GM19468 (cell line): ENCODE measurements around the gene CDH4.

Experiments used
- ATAC-seq: cut with Tn5 transposase; IDR thresholded peaks from one replicate; pipeline ENCODE4 v1.9.1; 2021; ENCODE audit warnings: mild to moderate bottlenecking, moderate library complexity, moderate number of reproducible peaks; ENCODE audit not compliant: unreplicated experiment; ENCODE audit errors: extremely low read depth

CDH4 gene

DNA sequence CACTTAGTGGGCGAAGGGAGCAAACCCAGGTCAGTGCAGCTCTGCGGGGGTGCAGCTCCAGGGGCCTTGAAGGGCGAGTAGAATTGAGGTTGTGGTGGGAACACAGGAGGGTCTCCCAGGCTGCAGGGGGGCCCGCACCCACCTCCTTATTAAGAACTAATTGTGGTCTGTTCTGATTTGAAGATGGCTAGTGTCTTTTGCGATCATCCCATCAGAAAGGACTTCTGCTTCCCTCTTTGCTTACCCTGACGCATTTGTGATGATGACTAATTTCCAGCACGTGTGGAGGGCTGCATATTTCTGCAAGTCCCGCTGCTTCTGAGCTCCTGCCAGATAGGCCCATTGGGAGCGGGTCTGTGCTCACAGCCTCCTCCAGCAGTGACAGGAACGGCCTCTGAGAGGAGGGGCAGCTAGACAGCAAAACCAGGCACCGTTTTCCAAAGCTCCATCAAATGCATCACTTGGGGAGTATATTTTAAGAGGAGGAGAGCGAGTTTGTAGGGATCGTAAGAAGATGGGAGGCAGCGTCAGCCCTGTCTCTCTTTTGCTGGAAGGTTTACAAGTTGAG is 268.9 kb downstream of the CDH4 start:
- no peak for ATAC-seq

DNA sequence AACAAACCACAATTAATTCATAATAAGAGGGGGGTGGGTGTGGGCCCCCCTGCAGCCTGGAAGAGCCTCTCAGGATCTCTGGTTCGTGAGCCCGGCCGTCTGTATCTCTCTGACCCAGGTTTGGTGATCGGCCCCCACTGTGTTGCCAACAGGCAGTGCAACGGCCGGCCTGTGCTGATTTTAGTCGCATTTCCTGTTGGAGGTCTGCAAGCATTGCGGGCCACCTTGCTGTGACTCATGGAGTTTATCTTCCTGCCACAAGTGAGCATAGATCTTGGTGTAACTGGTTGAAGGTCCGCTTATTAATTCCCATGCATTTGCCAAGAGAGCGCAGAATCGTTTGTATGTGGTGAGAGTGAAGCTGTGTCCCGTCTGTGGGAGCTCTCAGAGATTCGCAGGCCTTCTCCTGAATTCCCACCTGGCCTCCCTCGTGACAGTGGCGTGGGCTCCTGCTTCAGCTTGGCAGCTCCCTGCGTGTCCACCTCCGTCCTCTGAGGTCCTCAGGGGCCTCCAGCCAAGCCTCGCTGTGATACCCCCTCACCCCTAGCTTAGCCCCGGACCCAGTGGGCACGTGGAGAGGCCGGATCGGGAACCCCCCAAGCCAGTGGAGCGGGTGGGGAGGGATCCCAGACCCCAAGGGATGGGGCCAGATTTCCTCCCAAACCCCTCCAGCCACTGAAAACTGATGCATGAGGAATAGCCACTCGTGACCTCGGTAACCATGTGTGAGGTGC is 269.8 kb downstream of the CDH4 start:
- no peak for ATAC-seq

DNA sequence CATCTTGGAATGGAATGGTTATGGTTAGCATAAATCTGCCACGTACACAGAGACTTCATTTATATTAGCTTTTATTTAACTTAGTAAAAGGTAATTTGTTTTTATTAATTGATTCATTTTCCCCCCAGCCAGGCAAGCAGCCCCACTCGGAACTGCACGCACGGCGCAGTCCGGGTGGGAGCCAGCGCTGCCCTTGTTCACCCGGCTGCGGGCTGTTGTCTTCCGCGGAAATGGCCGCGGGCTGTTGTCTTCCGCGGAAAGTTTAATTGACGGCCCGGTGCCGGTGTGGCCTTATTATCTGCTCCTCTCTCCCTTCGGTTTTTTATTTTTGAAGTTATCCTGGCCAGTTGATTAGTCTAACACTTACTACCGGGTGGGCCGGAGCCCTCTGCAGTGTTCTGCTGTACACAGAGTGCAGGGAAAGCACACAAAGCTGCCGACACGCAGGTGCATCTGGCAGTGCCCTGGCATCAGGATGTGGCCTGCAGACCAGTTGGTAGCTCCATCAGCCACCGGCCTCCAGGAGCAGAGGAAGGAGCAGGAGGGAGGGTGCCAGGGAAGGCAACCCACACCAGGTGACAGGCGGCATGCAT is 270.5 kb downstream of the CDH4 start:
- no peak for ATAC-seq

DNA sequence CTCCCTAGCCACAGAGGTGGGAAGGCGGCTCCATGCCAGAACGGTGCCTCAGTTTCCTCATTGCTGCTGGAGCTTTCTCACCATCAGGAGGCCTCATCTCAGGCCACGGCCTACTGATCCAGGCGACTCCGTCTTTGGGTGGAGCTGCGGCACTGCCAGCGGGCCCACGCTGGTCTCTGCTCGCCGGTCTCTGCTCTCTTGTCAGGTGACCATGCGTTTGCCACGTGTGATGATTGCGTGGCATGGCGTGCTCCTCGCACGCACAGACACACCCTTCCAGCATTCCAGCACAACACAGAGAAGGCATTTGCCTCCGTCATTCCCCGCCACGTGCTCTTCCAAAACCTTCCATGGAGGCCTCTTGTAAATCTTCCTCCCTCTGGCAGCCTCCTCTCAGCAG is 271.1 kb downstream of the CDH4 start:
- ATAC-seq = no peak

DNA sequence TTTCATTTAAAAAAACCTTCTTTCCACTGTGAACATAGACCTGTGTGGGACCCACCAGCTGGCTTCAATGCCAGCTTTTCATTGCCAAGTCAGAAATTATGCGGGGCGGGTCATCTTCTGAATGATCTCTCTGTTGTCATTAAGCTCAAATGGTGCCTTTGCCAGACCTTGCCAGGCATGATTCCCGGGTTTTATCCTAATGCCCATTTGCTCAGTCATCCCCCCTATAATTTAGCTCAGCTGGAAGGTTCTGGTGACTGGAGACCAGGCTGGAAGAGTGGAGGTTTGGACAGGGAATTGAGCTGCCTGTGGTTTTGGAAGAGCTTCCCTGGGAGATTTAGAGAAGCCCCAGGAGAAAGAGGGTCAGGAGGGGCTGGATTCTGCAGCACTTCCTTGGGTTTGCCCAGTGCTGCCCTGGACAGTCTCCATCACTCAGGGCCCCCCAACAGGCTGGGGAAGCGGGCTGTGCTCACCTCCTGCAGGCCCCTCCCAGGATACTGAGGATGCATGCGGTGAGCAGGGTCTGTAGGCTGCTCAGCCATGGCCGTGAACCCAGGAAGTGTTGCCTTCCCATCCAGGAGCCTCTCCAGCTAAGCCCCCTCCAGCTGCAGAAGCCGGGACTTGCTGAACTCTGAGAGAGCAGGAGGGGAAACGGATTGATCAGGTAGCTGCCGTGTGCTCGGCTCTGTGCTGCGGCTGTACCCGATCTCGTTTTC is 273.0 kb downstream of the CDH4 start:
- ATAC-seq = no peak

DNA sequence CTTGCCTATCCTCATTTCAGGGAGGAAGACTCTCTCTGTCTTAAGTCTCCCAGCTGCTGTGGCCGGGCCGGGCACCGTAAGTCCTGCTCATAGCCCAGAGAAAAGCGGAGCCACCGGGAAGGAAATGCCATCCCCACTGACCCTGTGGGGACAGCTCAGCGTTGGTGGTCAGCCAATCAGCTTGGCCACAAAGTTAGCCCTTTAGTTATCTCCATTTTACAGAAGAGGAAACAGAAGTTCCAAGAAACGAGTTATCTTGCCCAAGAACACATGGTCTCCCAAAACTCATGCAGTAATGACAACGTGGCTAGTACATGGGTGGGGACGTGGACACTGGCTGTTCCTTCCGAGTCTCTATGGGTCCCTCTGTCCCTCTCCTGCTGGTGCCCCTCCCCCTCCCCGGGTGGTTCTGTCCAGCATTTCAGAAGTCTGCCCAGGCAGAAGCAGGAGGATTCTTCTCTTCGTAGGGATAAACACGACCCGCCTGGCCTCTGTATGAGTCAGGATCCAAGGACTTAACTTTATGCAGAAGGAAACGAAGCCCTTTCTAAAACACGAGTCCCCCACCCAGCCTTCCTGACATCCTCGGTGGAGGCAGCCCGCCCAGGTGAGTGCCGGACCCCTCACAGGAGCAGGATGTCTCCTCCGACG is 273.8 kb downstream of the CDH4 start:
- ATAC-seq = no peak

DNA sequence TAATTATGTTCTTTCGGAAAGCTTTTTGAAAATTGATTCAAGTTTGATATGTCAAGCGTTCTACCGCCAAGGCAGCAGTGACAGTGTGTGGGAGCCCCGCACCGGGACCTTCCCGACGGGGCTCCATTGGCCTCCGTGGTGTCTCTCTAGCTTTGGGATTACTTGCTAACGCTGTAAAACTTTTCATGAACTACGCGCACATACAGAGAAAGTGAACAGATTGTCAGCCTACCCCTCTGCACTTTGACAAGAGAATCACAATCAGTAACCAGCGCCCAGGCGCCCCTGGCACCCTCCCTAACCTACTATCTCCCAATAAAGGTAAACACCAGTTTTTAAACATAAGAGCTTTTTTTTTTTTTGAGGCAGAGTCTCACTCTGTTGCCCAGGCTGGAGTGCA is 274.8 kb downstream of the CDH4 start:
- no peak for ATAC-seq

DNA sequence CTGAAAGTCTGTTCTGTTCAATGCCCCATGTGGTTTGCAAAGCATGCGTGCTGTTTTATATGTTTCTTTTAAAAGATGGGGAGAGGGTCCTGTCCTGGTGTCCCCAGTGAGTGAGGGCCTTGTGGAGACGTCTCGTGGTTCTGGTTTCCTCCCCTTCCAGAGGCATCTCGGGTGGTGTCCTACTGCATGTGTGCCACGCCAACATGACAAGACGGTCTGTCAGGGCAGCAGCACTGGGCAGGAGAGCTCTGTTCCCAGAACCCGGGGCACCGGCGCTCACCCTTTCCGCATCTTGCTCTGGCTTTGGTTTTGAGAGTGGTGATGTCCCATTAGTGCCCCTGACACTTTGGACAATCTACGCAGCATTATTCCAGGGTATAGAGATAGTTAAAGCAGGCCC is 275.6 kb downstream of the CDH4 start:
- ATAC-seq = no peak

DNA sequence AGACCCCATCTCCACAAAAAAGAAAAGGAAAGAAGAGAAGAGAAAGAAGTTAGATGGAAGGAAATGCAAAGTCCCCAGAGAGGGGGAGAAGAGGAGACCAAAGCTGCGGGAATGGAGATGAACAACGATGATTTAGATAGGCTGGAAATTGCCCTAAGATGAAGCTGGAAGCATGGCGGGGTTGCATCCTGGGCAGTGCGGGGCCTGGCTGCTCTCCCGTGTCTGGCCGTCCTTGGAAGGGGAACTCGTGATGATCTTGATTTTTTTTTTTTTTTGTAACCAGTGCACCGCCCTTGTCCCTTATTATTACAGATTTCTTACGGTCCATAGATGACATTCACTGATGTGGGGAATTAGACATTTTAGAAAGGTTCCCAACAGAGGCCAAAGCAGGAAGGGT is 276.5 kb downstream of the CDH4 start:
- ATAC-seq = no peak

DNA sequence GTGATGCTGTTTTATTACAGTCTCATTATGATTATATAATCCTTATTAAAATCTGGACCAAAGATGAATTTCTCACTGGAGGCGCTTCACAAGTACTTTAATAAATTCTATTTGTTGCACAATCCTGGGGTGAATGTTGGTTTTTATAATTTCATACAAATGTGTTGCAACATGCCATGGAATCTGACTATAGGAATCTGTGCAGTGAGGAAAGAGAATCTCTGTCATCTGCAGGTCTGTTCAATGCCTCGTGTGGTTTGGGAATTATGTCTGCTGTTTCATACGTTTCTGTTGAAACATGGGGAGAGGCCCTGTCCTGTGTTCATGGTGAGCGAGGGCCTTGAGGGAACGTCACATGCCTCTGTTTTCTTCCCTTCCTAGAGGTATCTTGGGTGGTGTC is 277.3 kb downstream of the CDH4 start:
- no peak for ATAC-seq

DNA sequence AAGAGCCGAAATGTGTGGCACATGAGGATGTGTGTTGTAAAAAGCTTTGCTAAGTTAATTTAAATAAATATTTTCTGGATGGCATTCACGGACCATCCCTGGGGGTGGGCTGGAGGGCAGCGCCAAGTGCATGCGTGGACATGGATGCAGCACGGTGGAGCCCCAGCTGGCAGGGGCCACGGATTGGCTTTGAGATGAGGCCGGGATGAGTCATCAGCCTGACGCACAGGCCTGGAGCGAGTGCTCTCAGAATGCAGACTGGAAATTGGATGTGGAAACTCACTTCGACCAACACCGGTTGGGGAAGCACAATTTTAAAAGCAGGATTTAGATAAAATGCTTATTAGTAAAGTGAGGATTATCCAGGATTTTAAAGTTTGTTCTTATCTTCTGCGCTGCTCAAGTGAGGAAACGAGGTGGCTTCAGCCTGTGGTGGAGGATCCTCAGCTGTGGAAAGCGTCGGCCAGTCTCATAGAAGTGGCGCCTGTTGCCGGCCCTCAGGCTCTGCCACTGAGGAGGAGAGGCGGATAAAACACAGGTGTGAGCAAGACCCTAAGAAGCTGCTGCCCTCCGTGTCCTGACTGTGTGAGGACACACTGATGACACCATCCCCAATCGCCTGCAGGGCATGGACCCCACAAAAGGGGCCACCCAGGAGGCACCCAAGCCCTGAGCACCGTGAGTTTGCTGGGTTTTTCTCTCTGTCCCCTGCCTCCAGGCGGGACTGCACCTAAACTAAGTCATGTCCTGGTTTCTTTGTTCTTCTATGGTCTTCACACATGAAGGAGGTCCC is 279.7 kb downstream of the CDH4 start:
- ATAC-seq = no peak

DNA sequence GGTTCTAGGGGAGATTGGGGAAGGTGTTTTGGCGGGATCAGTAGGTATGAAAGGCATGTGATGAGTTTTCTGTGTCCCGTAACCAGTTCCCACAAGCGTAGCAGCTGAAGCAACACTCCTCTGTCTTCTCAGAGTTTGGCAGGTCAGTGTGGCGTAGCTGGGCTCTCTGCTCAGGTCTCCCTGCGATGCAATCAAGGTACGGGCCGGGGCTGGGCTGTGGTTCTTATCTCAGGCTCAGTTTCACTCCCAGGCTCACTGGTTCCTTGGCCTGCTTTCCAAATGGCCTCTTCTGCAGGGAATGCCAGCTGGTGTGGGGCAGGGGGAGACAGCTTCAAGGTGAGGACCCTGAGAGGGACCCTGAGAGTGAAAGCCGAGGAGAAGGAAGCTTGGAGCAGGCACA is 280.7 kb downstream of the CDH4 start:
- no peak for ATAC-seq

DNA sequence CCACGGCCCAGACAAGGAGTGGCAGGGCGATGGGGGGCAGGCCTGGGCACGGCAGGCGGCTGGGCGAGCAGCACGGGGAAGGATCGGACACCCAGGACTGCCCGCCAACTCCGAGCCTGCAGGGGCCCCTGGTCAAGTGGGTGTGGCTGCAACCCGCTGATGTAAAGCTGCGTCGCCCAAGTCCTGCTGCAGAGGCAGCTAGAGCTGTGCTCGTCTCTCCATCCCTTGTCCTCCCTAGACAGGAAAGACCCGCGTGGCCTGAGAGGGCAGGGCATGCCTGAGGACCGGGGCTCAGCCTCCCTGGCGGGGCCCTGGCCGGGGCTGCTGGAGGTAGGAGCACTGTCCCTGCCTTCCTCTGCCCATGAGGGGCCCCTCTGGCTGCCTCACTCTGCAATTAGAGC is 281.2 kb downstream of the CDH4 start:
- no peak for ATAC-seq

DNA sequence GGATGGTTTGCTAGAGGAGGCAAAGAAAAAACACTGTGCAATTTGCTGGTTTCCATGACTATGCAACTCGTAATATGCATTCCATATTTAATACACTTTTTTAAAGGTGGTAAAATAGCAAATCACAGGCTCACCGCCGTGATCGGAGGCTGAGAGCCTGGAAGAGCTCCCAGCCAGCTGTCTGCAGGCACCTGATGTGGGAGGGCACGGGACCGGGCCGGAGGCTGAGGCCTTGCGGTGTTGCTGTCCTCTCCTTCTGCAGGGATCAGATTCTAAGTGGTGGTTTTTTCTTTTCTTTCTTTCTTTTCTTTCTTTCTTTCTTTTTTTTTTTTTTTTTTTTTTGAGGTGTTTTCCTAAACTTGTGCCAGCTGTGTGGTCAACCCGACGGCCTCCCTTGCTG is 282.3 kb downstream of the CDH4 start:
- ATAC-seq = no peak

DNA sequence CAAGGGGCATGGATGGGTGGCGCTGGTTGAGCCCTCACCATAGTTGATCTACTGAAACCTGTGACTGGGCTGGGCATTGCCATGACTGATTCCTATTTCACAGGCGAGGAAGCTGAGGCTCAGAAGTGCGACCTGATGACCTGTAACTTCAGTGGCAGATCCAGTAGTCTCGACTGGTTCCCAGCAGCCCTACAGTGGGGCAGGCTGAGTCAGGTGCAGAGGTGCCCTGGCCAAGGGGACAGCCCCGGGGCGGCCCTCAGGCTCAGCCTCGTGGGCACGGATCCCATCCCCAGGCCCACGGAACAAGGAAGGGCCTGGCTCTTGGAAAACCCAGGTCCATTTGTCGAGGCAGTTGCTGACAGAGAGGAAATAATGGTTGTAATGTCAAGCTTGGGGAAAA is 283.0 kb downstream of the CDH4 start:
- ATAC-seq = no peak

DNA sequence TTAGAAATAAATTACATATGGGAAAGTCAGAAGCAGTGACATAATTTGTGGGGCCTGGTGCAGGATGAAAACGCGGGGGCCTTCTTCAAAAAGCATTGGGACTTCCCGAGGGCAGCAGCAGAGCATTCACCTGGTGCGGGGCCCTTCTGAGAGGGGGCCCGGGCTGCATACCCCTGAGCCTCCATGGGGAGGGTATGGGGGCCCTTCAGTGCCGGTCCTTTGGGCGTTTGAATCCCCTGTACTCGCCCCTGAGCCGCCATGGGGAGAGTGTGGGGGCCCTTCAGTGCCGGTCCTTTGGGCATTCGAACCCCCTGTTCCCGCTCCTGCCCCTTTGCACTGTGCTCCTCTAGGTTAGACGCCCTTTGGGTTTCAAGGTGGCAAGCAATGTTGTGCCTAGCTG is 283.5 kb downstream of the CDH4 start:
- no peak for ATAC-seq

DNA sequence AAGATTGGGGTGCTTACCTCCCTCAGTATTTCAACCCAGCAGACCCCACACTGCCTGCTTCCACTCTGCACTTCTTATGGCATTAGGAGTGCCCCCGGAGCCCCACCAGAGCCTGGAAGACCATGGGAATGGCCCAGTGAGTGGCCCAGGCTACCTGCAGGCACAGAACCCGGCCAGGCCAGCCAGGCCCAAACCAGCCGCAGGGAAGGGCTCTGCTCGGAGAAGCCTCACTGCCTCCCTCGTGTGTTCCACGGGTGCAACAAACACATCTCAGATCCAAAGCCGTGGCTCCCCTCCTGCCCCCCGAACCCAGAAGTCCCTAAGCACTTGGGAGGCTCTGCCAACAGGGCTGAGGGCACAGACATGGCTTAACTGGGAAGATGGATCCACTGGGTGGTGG is 283.9 kb downstream of the CDH4 start:
- no peak for ATAC-seq

DNA sequence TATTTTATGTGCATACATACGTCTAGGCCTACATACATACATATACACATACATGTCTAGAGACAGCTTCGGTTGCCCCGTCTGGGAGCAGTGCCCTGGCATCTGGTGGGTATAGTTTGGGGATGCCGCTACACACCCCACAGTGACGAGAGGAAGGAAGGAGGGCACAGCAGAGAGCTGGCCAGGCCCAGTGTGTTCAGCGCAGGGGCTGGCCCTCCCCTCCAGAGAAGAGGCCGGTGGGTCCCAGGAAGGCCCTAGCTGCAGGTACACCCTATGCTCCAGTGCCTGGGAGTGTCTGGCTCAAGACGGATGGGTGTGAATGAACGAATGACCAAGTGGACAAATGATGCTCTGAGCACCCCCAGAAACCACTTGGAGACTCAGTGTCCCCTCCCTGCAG is 284.6 kb downstream of the CDH4 start:
- no peak for ATAC-seq

DNA sequence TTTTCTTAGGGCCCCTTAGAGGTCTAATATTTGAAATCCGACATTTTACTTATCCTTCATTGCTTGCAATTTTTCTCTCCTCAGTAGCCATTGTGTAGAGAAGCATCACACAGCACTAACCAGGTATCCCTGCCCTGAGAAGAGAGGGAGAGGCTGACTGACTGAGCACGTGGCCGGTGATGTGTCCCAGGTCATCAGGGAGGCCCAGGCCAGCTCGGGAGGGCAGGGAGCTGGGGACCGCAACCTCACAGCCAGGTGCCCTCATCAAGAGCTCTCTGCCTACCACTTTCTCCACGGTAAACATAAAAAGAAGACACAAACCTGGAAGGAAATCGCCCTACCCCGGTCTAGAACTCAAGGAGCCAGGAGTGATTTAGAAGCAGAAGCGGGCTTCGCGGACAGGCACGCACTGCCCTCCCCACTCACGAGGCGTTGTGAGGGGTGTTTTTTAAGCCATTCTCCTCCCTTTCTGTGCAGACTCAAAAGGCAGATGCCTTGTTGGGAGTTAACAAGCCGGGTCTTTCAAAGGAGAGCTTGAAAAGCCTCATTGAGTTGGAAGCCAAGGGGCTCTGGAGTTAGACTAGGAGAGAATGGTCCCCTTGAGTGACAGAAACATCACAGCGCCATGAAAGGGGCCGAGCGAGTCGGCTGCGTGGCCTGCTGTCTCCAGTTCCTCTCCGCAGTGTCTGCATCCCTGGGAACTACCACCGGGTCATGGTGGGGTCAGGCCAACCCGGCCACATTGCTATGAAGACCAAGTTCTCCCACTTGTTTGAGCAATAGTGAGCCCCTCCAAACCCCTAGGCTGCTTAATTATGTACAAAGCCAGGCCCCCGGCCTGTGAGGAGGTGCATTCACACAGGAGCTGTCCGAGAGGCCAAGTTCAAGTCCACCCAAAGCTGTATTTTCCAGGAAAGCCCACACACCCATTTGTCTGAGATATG is 285.4 kb downstream of the CDH4 start:
- no peak for ATAC-seq
